Ovary (tissue), 9 donors: Measurements from ENCODE around the gene SYT6. TPM values are rescaled to one million over a fixed set of nuclear protein-coding genes. Genes with fewer than 3 reads are reported as not detected.

Source experiments
- DNase-seq, 5 donors: peaks; one replicate each; pipeline ENCODE4 v3.0.0-alpha.2; 2019 to 2020
- H3K27ac ChIP-seq, 2 donors: fragments of 200-600 bp; one replicate each; pipeline versions ENCODE4 v1.5.1 to v1.8.0; 2019 to 2022
- H3K27me3 ChIP-seq: fragments of 200-600 bp; one replicate; pipeline ENCODE4 v1.8.0; 2022
- H3K36me3 ChIP-seq: fragments of 200-600 bp; sonication (generic); one replicate; pipeline ENCODE4 v1.5.1; 2019
- H3K4me1 ChIP-seq: one replicate; pipeline ENCODE4 v1.8.1; 2013; ENCODE audit warnings: mild to moderate bottlenecking, moderate library complexity; ENCODE audit not compliant: insufficient read depth
- H3K4me3 ChIP-seq: fragments of 200-600 bp; sonication (generic); one replicate; pipeline ENCODE4 v1.5.1; 2017
- H3K9me3 ChIP-seq, 2 donors: fragments of 200-600 bp in 1 of 2; sonication (generic) in 1 of 2; one replicate each; pipeline versions ENCODE4 v1.5.1 to v1.8.1; 2013 to 2019; ENCODE audit warnings: mild to moderate bottlenecking in 1 of 2, moderate library complexity in 1 of 2
- CTCF ChIP-seq, 3 donors: fragments of 450-650 bp in 2 of 3; fragments of 200-600 bp in 1 of 3; IDR thresholded peaks; one replicate each; pipeline versions ENCODE4 v1.5.1 to v1.8.0; 2016 to 2022; ENCODE audit warnings: antibody characterized with exemption in 3 of 3, mild to moderate bottlenecking in 1 of 3
- EP300 ChIP-seq: sonication (generic); formaldehyde crosslinking; IDR thresholded peaks from one replicate; pipeline ENCODE4 v1.6.1; 2017; ENCODE audit warnings: antibody characterized with exemption
- POLR2A ChIP-seq: fragments of 450-650 bp; IDR thresholded peaks from one replicate; pipeline ENCODE4 v1.6.1; 2017; ENCODE audit warnings: antibody characterized with exemption, mild to moderate bottlenecking, moderate library complexity
- WGBS, 3 donors: extraction: QIAGEN DNeasy Blood & Tissue Kit in 1 of 3; methylation state at CpG; one replicate each; pipeline versions ENCODE4 v1.1.5 to v1.1.7; 2013 to 2017; 5-methylcytosine and 5-hydroxymethylcytosine counted together
- intact Hi-C, 4 donors: fragments of 100-400 bp; cut with DNase I; formaldehyde crosslinking; loops; one replicate each; pipeline versions ENCODE4 v1.11.0 to v1.15.1; 2022 to 2023
- polyA plus RNA-seq, 2 donors: library from polyadenylated mRNA; stranded (reverse); fragments of 200-250 nt in 1 of 2; fragments of 350-450 nt in 1 of 2; fragmentation: Illumina TruSeq in 1 of 2; extraction: RNeasy Lipid Tissue Mini Kit (QIAGEN cat#74804) in 1 of 2; gene quantifications; one replicate each; pipeline ENCODE4 v1.2.3, GENCODE V29; 2013 to 2014
- total RNA-seq, 7 donors: library from RNA; depleted of rRNA in 2 of 7; stranded (reverse); fragments of >200 nt in 2 of 7; fragmentation: NEBNext Ultra II Directional in 3 of 7; extraction: Animal tissue kit (Norgen Biotek cat#: 25700) in 3 of 7; gene quantifications; one replicate each; pipeline versions ENCODE4 v1.1.0 to v1.2.4, GENCODE V29; 2016 to 2023
- donor health status: DM: no; HTN: no; CAD: no; lungs with moderate emphysema.
- donor health status: DM: no; HTN: no; CAD: no.
- donor health status: Bipolar disorder and iron deficiency.
- donor health status: DM: yes; HTN: yes; CAD: no.
- donor health status: DM: no; HTN: no; CAD: no.
- donor health status: DM: yes; HTN: yes; CAD: no.

The SYT6 gene
- total and polyA plus RNA-seq, 9 donors: 0.13 to 2.2 (median 0.35) TPM

GRCh38 chr1:114126261-114127095, 27.2 kb downstream of the SYT6 start:
- intact Hi-C loops: no loop called here
- no peak overlapping the region for H3K4me3 ChIP-seq
- DNase-seq: no peak
- H3K36me3 ChIP-seq: no peaks in the 10 kb centered on the region
- H3K27me3 ChIP-seq: no peaks in the 10 kb centered on the region
- no peak for TF ChIP-seq EP300
- no peak for TF ChIP-seq CTCF (IDR thresholded peaks at IDR 0.05)
- no peak for TF ChIP-seq POLR2A
- no peaks in the 10 kb centered on the region for H3K9me3 ChIP-seq
- 80 to 90% (median 88%) methylated on average over 10 of the region's 10 CpGs for WGBS, 3 donors
- H3K4me1 ChIP-seq: no peaks in the 10 kb centered on the region
- H3K27ac ChIP-seq: no peak overlapping the region

GRCh38 chr1:114124644-114125043, 29.0 kb downstream of the SYT6 start:
- DNase-seq: no peak
- intact Hi-C loops: no loop called here
- WGBS, 3 donors: 81 to 90% (median 89%) methylated on average over 7 of the region's 7 CpGs
- Histone ChIP-seq H3K4me1 (no peaks in the 10 kb centered on the region), H3K9me3 (no peaks in the 10 kb centered on the region), H3K27ac (no peak overlapping the region), H3K4me3 (no peak overlapping the region), H3K27me3 (no peaks in the 10 kb centered on the region), H3K36me3 (no peaks in the 10 kb centered on the region)
- TF ChIP-seq POLR2A (no peak), CTCF (IDR thresholded peaks at IDR 0.05) (no peak), EP300 (no peak)

- no peak overlapping the region for H3K27ac ChIP-seq
- intact Hi-C loops: no loop called here
- 74 to 80% (median 78%) methylated on average over 9 of the region's 9 CpGs for WGBS, 3 donors
- H3K9me3 ChIP-seq: no peaks in the 10 kb centered on the region
- no peak overlapping the region for H3K4me3 ChIP-seq
- H3K27me3 ChIP-seq: no peaks in the 10 kb centered on the region
- no peak for DNase-seq
- no peaks in the 10 kb centered on the region for H3K36me3 ChIP-seq
- no peak for TF ChIP-seq CTCF (IDR thresholded peaks at IDR 0.05)
- no peak for TF ChIP-seq POLR2A
- no peak for TF ChIP-seq EP300
- H3K4me1 ChIP-seq: no peaks in the 10 kb centered on the region
Observed at GRCh38 chr1:114122941-114123618, 30.6 kb downstream of the SYT6 start.

DNA sequence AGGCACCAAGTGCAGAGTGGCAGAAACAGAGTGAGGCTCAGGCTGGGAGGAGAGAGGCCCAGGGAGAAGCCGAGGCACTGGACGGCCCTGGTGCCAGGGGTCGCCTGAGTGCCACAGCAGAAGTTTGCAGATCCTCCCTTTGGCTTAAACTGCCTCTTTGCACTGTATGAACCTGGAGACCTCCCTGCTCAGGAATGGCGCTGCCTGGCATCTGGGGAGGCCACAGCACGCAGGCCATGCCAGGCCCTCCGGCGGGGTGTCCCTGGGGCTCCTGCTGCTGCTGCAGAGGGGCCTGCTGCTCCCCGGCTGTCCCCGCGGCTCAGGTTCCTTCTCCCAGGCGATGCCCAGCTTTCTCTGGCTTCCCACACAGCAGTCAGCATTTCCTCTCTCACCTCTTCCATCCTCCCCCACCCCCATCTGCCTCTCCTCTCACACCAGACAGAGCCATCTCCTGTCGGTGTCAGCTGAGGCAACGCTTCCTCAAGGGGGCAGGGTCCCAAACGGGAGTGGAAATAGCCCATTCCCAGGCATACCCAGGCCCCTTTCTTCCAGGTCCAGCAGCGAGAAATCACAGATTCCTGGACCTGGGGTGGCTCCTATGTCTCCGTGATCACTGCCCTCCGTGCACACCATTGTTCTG, 35.2 kb downstream of the SYT6 start:
- no peak for TF ChIP-seq POLR2A
- TF ChIP-seq EP300: no peak
- TF ChIP-seq CTCF (IDR thresholded peaks at IDR 0.05): no peak
- no peak for DNase-seq
- no peaks in the 10 kb centered on the region for H3K27me3 ChIP-seq

More for the DNA sequence above, 35.2 kb downstream of the SYT6 start:
- Histone ChIP-seq H3K27ac (no peak overlapping the region), H3K4me3 (no peak overlapping the region), H3K9me3 (no peaks in the 10 kb centered on the region), H3K4me1 (no peaks in the 10 kb centered on the region), H3K36me3 (no peaks in the 10 kb centered on the region)
- intact Hi-C loops: no loop called here
- WGBS, 3 donors: 70 to 75% (median 71%) methylated on average over 14 to 17 of the region's 17 CpGs
